Left renal cortex interstitium (tissue), 4 donors: ENCODE results near the gene APOL1. TPM values are rescaled to one million over a fixed set of nuclear protein-coding genes. Genes with fewer than 3 reads are reported as not detected.
"Not testable (repeated sequence)": the region's sequence is repeated elsewhere in the genome, so short reads cannot be mapped to it uniquely, and the experiment has no call there.

Source experiments
- DNase-seq, 4 donors: peaks; one replicate each; pipeline ENCODE4 v3.0.0-alpha.2; 2013; ENCODE audit warnings: low read depth in 4 of 4, low spot score in 2 of 4, missing footprints in 1 of 4
- polyA plus RNA-seq, 4 donors: library from polyadenylated mRNA; unstranded; fragments of 120-200 nt; gene quantifications; one replicate each; pipeline ENCODE4 v1.2.1, GENCODE V29; 2013; ENCODE audit not compliant: insufficient read length in 4 of 4

Gene APOL1
- polyA plus RNA-seq, 4 donors: 9.9 to 16.0 (median 12.0) TPM

DNA sequence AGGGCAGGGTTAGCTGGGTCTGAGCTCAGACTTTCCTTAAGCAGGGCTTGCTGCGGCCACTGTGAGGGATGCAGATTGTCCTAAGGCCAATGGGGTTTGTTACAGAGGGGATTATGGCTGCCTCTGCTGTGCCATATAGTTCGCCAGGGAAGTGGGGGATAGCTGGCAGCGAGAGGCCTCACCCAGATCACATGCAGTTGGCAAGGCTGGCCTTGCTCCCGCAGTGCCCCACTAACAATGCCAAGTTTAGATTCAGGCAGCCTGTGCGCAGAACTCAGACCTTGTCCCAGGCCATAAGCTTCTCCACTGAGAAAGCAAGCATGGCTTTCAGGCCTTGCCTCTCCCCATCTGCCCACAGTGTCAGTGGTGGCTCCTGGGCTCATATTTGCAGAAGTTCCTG is 8.9 kb upstream of the APOL1 start:
- DNase-seq: no peak

DNA sequence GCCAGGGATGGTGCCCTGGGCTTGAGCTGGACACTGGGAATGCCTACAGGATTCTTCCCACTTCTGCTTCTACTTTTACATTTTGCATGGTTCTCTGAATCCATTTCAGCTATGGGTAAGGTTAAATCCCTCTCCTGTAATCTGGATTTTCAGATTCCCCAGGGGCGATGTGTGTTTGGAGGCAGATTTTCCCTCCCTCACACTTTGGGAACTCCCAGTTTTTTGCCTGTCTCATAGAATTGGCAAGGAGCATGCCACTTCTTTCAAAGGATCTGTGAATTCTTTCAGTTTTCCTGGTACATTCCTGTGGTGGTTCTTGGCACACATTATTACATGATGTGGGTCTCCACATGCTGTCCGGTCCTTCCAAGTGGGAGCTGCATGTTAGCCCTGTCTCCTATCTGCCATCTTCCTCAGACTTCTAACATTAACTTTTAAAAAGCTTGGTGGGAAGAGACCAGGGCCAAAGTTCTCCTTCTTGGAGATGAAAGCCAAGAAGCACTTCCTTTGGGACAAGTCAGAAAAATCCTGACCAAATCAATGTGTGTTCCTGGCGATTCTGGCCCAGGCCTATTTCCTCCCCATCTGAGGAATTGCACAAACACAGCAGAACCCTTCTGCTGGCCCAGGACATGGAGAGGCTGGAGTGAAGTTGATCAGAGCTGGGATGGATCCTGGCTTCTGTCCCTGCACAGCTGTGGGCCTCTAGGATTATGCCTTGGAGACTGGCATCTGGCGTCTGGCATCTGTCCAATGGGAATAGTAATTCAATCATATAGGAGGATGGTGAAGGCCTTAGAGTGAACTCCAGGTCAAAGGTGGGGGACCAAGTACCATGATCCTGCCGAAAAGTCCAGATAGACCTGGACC is 8.2 kb upstream of the APOL1 start:
- DNase-seq: no peak

DNA sequence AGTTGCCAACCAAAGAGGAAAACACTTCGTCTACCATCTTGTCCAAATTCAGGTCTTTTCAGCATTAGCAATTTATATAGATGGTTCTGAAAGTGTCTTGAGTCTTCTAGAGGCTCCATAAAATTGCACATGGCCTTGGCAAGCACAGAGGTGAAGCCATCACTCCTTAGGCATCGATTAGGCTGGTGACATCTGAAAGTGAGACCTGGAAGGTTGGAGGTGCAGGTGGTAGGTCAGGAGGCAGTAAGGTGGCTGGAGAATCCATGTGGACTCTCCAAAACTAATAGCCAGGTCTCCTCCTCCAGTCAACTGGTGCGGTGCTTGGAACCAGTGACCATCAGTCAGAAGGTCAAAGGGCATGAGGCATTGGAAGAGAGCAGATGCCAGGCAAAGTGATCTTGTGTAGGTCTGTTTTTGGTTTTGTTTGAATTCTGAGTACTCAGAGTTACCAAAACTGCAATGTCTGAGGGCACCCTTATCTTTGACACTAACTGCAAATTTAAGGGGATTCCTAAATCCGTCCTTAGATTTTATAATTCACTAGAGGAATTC is 7.1 kb upstream of the APOL1 start:
- no peak for DNase-seq

DNA sequence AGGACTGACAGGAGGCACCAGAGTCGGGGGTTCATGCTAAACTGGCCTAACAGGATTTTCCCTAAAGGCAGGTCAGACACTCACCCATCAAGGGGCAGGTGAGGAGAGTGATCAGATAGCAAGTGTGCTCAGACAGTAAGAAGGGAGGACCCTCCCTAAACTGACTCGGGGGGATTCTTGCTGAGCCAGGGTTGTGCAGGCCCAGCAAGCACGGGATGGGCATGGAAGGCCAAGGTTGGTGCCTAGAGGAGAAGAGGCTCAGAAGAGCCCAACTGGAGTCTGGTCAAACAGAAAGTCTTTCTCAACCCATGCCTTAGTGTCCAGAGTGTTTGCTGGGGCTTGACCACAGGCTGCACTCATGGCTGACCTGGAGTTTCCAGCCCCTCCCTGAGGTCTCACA is 6.2 kb upstream of the APOL1 start:
- DNase-seq: no peak

DNA sequence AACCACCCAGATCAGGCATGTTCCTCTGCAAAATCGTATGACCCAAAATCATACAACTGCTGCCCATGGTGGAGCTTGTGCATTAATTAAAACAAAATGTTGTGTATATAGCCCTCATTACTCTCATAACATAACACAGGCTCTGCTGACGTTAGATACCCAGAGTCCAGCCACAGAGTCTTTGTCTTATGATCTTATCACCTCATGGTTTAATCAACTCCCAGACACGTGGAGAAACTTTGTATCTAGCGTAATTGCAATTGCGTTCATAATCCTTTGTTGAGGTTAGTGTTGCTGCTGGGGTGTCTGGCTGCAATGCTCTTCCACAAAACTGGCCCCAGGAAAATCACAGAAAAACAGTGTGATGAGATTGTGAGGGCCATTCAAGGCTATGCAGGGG is 5.0 kb upstream of the APOL1 start:
- DNase-seq: no peak

DNA sequence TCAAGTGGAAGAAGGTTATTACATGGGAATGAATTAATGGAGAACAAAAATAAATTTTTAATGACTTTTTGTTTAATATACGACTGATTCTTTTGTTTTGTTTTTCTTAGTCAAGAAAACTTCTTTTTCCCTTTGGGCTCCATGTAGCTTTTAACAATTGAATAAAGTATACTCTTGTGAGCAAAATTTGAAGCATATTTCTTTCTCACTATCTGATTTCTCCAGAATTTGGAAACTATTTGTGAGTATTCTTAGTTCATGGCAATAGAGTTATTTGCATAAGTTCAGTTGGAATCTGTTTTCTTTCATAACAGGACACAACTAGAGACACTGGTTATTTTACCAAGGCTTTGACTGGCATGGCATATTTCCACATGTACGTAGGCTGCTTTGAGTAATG is 3.8 kb upstream of the APOL1 start:
- no peak for DNase-seq

DNA sequence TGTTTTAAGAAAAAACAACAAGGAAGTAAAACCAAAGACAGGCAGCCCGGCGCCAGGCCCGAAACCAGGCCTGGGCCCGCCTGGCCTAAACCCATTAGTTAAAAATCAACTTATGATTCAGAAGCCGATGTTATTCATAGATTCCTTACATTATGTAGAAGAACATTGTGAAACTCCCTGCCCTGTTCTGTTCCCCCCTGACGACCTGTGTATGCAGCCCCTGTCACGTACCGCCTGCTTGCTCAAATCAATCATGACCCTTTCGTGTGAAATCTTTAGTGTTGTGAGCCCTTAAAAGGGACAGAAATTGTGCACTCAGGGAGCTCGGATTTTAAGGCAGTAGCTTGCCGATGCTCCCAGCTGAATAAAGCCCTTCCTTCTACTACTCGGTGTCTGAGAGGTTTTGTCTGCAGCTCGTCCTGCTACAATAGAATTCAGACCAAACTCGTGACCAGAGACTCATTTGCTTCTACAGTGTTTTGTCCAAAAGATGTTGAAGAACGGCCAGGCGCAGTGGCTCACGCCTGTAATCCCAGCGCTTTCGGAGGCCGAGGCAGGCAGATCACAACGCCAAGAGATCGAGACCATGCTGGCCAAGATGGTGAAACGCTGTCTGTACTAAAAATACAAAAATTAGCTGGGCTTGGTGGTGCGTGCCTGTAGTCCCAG is 2.5 kb upstream of the APOL1 start:
- not testable (repeated sequence) for DNase-seq

DNA sequence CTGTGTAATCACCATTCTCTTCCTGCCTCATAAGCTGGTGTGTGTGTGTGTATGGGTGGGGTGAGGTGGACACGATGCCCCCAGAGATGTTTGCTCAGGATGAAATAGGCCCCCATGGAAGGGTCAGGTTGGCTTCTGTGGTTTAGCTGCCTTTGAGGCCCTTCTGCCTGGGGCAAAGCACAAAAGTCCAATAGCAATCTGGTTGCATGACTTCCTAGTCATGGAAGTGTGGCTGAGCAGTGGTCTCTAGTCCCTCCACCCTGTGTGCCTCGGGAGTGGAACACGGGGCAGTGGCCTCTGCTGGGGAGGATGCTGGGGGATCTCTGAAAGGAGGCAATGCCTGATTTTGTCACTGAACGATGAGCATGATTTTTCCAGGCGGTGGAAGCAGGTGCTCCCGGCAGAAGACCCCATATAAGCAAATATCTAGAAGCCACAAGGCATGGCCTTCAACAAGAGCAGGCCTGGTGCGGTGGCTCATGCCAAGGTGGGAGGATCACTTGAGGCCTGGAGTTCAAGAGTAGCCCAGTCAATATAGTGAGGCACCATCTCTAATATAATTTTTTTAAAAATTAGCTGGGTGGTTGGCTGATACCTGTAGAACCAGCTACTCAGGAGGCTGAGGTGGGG is 839 bp upstream of the APOL1 start:
- not testable (repeated sequence) for DNase-seq

DNA sequence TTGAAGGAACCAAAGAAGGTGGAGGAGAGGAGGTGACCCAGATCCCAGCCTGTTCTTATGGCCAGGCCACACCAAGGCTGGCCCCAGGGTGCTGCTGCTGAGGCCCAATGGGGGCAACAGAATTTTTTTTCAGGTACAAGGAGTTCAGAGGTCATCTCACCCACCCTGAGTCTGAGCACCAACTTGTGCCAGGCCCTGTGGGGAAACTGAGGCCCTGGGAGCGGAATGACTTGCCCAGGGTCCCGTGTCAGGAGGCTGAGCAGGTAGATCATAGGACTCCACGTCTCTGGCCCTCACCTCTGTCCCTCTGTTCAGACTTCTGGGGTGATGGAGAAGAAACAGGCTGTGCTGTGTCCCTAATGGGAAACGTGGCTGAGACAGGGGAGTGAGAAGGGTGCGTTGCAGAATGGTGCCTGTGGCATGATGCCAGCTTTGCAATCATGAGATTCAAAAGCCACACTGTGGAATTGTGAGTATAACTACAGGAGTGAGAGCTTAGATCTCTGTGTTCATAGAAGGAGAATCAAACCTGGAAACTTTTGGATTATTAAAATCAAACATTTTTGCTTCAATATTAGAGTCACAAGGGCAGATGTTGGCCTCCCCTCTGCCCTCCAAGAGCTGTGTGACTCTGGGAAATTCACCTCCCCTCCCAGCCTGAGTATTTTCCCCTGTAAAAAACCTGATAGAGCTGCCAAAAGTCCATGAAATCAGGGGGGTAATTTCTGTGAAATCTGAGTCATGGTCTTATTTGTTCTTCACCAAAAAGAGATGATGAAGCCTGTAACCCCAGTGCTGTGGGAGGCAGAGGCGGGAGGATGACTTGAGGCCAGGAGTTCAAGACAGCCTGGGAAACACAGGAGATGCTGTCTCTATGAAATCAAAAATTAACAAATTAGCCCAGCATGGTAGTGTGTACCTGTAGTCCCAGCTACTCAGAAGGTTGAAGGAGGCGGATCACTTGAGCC is 874 bp downstream of the APOL1 start:
- DNase-seq: no peak

DNA sequence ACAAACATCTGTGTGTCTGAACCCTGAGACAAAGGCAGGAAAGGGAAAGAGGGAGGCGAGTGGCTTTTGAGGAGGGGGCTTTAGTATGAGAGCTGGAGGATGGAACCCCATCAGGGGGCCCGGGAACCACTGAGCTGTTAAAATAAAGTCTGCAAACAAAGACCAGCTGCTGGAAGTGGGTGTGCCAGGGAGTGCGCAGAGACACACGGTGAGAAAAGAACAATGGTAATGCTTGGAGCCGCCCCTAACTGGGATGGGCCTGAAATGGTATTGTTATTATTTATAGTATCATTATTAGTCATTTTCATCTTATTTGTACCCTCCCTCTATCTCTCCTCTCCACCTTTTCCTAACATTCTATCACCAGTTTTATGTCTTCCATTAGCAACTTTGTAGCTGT is 2.6 kb downstream of the APOL1 start:
- not testable (repeated sequence) for DNase-seq

DNA sequence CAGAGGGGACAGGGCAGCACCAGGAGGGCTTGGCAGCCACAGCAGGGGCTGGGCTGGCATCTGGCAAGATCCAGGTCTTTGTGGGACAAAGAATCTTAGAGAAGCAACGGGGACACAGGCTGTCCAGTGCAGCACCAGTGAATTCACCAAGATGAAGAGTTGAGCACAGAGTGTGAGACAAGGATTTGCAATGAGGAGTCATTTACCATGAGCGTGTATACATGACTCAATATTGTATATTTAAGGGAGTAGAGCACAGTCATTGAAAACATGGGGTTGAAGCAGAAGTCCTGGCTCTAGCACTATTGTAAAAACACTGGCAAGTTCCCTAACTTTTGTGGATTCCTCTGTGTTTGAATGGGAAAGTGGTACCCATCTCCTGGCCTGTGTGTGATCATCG is 3.5 kb downstream of the APOL1 start:
- no peak for DNase-seq

DNA sequence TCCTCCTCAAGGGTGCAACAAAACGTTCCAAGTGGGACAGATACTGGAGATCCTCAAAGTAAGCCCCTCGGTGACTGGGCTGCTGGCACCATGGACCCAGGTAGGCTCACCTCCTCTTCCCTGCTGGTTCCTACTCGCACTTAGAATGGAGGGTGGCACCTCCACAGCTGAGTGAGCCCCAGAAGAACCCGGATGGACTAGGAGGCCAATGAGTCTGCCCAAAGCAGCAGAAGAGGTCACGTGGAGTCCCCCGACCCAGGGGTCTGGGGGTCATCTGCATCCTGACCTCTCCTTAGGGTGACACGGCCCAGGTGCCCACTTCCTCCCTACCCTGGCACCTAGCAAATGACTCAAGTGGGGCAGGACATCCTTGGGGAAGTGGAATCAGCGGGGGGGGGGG is 4.4 kb downstream of the APOL1 start:
- DNase-seq: no peak

DNA sequence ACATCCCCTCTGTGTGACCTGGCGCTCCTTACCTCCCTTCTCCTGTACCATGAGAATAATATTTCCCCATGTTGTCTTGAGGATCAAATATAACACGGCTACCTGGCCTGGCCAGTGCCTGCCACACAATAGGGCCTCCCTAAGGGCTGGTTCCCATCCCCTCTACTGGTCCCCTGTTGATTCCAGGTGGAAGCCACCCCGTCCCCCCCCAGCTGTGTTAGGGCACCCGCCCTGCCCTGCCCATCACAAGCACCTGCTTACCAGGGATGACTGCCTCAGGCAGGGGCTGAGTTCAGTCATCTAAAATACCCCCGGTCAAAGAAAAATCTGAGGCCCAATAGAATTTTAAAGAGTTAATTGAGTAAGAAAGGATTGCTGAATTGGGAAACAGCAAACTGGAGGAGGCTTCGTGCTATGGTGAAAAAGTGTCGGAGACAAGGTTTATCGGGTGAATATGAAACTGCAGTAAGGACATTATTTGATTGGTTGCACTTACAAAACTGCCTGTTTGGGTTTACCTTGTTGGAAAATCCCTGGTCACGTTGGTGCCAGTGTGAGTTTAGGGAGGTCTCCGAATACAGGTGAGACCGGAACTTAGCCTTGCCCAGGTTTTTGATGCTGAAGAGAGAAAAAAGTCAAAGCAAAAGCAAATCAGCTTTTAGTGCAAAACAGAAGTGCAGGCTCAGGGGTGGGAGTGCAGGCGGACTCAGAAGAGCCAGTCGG is 5.2 kb downstream of the APOL1 start:
- no peak for DNase-seq

DNA sequence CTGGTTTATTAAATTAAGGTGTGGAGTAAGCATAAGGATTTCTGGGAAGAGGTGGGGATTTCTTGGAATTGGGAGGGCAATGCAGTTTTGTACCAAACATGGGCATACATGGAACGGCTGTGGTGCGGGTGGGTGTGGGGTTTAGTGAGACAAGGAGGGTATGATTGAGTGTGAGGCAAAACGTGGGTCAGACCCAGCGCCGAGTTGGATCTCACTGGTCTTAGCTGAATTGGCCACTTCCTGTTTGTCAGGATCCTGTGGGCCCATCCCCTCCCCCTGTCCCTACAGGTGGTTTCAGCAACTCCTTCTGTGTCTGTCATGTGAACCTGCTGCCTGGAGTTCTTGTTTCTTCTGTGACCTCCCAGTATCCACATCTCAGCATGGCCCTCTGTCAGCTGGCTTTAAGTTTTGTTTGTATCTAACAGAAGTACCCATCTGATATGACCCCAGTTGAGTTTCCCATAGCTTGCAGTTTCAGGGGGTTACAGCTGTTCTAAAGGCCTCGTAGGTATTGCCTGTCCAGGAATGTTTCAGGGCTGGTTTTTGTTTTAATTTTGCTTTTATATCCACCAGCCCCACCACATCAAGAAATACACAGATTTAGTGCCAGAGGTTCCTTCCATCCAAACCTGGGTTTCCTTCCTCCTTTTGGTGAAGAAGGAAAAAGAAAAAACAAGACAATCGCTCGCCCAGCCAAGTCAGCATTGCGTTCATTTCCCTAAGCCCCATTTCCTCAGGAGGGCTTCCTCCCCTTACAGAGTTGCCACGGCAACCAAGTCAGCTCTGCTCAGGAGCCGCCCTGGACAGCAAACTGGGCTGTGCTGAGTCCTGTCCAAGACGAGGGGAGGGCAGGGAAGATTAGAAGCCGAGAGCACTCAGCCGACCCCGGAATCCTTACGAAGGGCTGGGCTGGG is 6.0 kb downstream of the APOL1 start:
- DNase-seq: no peak

DNA sequence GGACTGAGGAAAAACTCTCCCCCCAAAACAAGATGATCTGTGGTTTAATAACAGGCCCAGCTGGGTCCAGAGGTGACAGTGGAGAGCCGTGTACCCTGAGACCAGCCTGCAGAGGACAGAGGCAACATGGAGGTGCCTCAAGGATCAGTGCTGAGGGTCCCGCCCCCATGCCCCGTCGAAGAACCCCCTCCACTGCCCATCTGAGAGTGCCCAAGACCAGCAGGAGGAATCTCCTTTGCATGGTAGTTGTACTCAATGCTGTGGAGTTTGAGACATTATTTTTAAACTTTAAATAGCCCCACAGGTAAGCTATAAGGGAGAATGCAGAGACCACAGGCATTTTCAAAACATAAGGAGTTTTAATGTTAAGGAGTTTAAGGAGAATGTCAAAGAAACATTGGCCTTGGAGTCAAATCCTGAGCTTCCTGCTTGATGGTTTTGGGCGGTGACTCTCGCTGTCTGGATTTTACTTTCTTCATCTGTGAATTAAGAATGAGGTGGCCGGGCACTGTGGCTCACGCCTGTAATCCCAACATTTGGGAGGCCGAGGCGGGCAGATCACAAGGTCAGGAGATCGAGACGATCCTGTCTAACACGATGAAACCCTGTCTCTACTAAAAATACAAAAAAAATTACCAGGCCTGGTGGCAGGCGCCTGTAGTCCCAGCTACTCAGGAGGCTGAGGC is 6.8 kb downstream of the APOL1 start:
- no peak for DNase-seq

DNA sequence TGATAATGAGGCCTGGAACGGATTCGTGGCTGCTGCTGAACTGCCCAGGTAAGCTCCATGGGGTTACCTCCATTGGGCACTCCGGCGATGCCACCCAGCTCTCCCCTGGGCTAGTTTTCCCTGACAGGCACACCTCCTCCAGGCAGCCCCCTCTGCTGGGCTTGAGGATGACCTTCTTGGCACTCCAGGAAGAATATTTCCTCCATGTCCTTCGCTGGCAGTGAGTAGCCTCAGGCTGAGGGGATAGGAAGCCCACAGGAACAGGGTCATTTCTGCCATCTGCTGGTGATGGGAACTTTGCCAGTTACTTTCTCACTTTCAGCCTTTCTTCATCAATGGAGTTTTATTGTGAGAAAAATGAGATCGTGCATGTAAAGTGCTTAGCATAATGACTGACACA is 8.7 kb downstream of the APOL1 start:
- DNase-seq: not testable (repeated sequence)

DNA sequence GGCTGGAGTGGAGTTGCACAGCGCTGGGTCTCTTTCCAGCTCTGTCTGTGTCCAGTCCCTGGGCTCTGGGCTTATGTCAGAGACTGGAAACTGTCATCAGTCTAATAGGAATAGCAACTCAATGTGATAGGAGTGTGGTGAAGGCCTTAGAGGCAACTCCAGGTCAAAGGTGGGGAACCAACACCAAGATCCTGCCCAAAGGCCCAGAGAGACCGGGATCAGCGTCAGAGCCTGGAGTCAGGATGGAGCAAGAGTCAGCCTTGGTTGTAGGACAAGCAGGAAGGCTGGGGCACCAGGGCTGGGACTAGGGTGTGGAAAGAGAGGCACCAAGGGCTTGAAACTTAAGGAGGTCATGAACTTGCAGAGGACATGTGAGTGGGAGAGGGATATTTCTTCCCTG is 9.4 kb downstream of the APOL1 start:
- not testable (repeated sequence) for DNase-seq

DNA sequence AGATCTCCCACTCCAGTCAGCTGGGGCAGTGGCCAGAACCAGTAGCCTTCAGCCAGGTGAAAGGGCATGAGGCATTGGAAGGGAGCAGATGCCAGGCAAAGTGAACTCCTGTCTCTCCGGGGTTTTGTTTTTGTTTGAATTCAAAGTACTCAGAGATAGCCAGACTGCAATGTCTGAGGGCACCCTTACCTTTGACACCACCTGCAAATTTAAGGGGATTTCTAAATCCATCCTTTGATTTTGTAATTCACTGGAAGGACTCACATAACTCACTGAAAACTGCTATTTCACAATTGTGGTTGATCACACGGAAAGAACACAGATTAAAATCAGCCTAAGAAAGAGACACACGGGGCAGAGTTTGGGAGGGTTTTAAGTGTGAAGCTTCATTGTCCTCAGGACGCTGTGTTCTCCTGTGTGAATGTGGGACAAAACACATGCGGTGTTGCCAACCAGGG is 10.3 kb downstream of the APOL1 start:
- DNase-seq: not testable (repeated sequence)
